Fibroblast of lung (primary cell): ENCODE results near the gene ENPP4. TPM values are rescaled to one million over a fixed set of nuclear protein-coding genes. Genes with fewer than 3 reads are reported as not detected.
"Not testable (repeated sequence)": the region's sequence is repeated elsewhere in the genome, so short reads cannot be mapped to it uniquely, and the experiment has no call there.

Experiments used
- DNase-seq, 2 donors: peaks; one replicate each; pipeline versions ENCODE4 v3.0.0 to v3.0.0-alpha.2; 2010; ENCODE audit warnings: low read depth in 2 of 2
- H2AFZ ChIP-seq: 2 replicates; pipeline ENCODE4 v1.5.1; 2012; ENCODE audit warnings: low read length, control low read depth, inconsistent platforms
- H3K27ac ChIP-seq: 2 replicates; pipeline ENCODE4 v1.5.1; 2011; ENCODE audit warnings: low read length, control low read depth; ENCODE audit not compliant: insufficient read depth
- H3K27me3 ChIP-seq: 2 replicates; pipeline ENCODE4 v1.5.1; 2011; ENCODE audit warnings: mild to moderate bottlenecking, low read length; ENCODE audit not compliant: control insufficient read depth, insufficient read depth
- H3K36me3 ChIP-seq: 2 replicates; pipeline ENCODE4 v1.5.1; 2011; ENCODE audit warnings: low read length; ENCODE audit not compliant: control insufficient read depth, insufficient read depth
- H3K4me1 ChIP-seq: 2 replicates; pipeline ENCODE4 v1.5.1; 2011; ENCODE audit warnings: low read length; ENCODE audit not compliant: control insufficient read depth, insufficient read depth; ENCODE audit errors: extremely low read depth
- H3K4me2 ChIP-seq: 2 replicates; pipeline ENCODE4 v1.5.1; 2011; ENCODE audit warnings: low read length, control low read depth; ENCODE audit not compliant: insufficient read depth; ENCODE audit errors: extremely low read depth
- H3K4me3 ChIP-seq, 4 experiments: fragments of 200-600 bp in 1 of 4; sonication (generic) in 1 of 4; replicated peaks in 1 of 4; 2 replicates each; pipeline ENCODE4 v1.5.1; 2011 to 2016; ENCODE audit warnings: low read length in 4 of 4, low read depth in 3 of 4, mild to moderate bottlenecking in 3 of 4, control low read depth in 2 of 4, inconsistent platforms in 1 of 4, mixed read lengths in 1 of 4; ENCODE audit not compliant: insufficient read depth in 1 of 4; ENCODE audit errors: control extremely low read depth in 1 of 4
- H3K79me2 ChIP-seq: 2 replicates; pipeline ENCODE4 v1.5.1; 2012; ENCODE audit warnings: mild to moderate bottlenecking, low read length, inconsistent platforms; ENCODE audit not compliant: control insufficient read depth, insufficient read depth
- H3K9ac ChIP-seq: 2 replicates; pipeline ENCODE4 v1.5.1; 2011; ENCODE audit warnings: mild to moderate bottlenecking, low read length, control low read depth; ENCODE audit not compliant: insufficient read depth
- H3K9me3 ChIP-seq: 2 replicates; pipeline ENCODE4 v1.5.1; 2012; ENCODE audit warnings: low read depth, low read length; ENCODE audit not compliant: control insufficient read depth, insufficient read depth
- H4K20me1 ChIP-seq: 2 replicates; pipeline ENCODE4 v1.5.1; 2011; ENCODE audit warnings: low read length; ENCODE audit not compliant: control insufficient read depth, insufficient read depth; ENCODE audit errors: extremely low read depth
- EZH2 ChIP-seq: IDR thresholded peaks from 2 replicates; pipeline ENCODE4 v1.5.1; 2012; ENCODE audit warnings: low read length, control low read depth, mild to moderate bottlenecking; ENCODE audit errors: missing control alignments
- polyA plus RNA-seq, 2 donors: library from polyadenylated mRNA; depleted of rRNA in 1 of 2; stranded (reverse) in 1 of 2; unstranded in 1 of 2; fragments of >200 nt; gene quantifications; 2 replicates each; pipeline ENCODE4 v1.2.1, GENCODE V29; 2011 to 2012; ENCODE audit warnings: missing spikeins in 1 of 2
- total RNA-seq: library from RNA; depleted of rRNA; stranded (reverse); fragments of >200 nt; gene quantifications from 2 replicates; pipeline ENCODE4 v1.2.1, GENCODE V29; 2014
- TF ChIP-seq, protein P1 (sequence below), 2 donors: IDR thresholded peaks in 1 of 2; conservative IDR thresholded peaks in 1 of 2; 1 replicate in 1 of 2; 2 replicates in 1 of 2; pipeline ENCODE4 v1.5.1; 2011 to 2012; ENCODE audit warnings: low read length in 2 of 2, control low read depth in 1 of 2, inconsistent platforms in 1 of 2, low read depth in 1 of 2, mild to moderate bottlenecking in 1 of 2

Gene ENPP4
- total and polyA plus RNA-seq, 2 donors (not counting 1 experiment from before 2014, with no cell fraction given): 2.7 to 4.0 TPM

DNA sequence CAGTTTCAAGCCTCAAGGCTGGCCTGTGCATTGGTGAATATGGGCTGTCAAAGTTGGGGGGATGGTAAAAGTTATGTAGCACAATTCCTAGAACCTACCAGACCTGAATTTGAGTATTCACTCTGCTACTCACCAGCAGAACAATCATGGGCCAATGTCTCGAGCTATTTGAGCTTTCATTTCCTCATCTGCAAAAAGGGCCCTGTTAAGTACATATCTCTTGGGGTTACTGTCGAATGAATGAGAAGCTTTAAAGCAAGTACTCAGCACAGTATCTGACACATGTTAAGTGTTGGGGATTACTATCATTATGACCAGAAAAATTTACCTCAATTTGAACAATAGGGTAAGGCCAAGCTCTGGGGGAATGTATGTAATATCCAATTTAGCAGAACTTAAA, 13.5 kb upstream of the ENPP4 start:
- Histone ChIP-seq H4K20me1 (no peaks in the 10 kb centered on the region), H3K36me3 (no peaks in the 10 kb centered on the region), H3K27me3 (no peaks in the 10 kb centered on the region), H3K79me2 (no peaks in the 10 kb centered on the region), H3K9me3 (no peaks in the 10 kb centered on the region), H3K9ac (no peak overlapping the region), H3K4me1 (no peaks in the 10 kb centered on the region), H3K27ac (no peak overlapping the region), H3K4me3 (no peak overlapping the region), H2AFZ (no peak overlapping the region), H3K4me2 (no peak overlapping the region)
- DNase-seq: no peak
- TF ChIP-seq, protein P1, sequence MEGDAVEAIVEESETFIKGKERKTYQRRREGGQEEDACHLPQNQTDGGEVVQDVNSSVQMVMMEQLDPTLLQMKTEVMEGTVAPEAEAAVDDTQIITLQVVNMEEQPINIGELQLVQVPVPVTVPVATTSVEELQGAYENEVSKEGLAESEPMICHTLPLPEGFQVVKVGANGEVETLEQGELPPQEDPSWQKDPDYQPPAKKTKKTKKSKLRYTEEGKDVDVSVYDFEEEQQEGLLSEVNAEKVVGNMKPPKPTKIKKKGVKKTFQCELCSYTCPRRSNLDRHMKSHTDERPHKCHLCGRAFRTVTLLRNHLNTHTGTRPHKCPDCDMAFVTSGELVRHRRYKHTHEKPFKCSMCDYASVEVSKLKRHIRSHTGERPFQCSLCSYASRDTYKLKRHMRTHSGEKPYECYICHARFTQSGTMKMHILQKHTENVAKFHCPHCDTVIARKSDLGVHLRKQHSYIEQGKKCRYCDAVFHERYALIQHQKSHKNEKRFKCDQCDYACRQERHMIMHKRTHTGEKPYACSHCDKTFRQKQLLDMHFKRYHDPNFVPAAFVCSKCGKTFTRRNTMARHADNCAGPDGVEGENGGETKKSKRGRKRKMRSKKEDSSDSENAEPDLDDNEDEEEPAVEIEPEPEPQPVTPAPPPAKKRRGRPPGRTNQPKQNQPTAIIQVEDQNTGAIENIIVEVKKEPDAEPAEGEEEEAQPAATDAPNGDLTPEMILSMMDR (conservative IDR thresholded peaks at IDR 0.05 in 1 of 2, IDR thresholded peaks at IDR 0.05 in 1 of 2; ENCODE audit: low read depth in 1 of 2, low read length in 2 of 2): no peak
- TF ChIP-seq EZH2: no peak

DNA sequence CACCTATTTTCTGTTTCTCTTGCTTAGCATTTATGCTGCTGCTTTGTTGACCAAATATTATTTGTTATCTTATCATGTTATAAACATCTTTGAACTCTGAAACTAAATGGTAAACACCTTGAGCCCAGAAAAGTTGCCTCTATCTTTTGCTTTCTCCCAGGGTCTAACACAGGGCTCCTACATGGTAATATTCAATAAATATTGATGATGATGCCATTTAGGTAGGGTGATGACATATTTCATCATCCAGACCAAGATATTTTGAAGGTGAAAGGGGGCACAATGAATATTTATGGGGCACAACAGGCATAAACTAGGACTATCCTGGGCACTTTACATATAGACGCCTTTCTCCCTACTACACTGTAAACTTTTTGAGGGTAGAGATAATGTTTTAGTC, 11.6 kb upstream of the ENPP4 start:
- no peaks in the 10 kb centered on the region for H3K27me3 ChIP-seq
- H3K27ac ChIP-seq: no peak overlapping the region
- H3K36me3 ChIP-seq: no peaks in the 10 kb centered on the region
- H2AFZ ChIP-seq: no peak overlapping the region
- H3K4me2 ChIP-seq: no peak overlapping the region
- TF ChIP-seq EZH2: no peak
- TF ChIP-seq, protein P1 (conservative IDR thresholded peaks at IDR 0.05 in 1 of 2, IDR thresholded peaks at IDR 0.05 in 1 of 2; ENCODE audit: low read depth in 1 of 2, low read length in 2 of 2): no peak
- DNase-seq: no peak
- no peaks in the 10 kb centered on the region for H3K4me1 ChIP-seq
- no peaks in the 10 kb centered on the region for H3K9me3 ChIP-seq
- H3K4me3 ChIP-seq: no peak overlapping the region
- H3K79me2 ChIP-seq: no peaks in the 10 kb centered on the region
- H3K9ac ChIP-seq: no peak overlapping the region
- H4K20me1 ChIP-seq: no peaks in the 10 kb centered on the region

DNA sequence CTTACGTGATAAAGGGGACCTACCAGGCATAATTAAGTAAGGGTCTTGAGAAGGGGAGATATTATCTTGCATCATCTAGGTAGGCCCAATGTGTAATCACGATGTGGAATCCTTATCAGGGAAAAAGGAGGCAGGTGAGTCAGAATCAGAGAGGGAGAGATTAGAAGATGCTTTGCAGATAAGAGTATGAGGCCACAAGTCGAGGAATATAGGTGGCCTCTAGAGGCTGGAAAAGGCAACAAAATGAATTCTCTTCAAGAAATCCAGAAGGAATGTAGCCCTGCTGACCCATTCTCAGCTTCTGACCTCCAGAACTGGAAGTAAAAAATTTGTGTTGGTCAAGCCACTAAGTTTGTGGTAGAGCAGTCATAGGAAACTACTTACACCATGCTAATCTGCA, 11.0 kb upstream of the ENPP4 start:
- Histone ChIP-seq H2AFZ (no peak overlapping the region), H3K27ac (no peak overlapping the region), H3K4me2 (no peak overlapping the region), H3K9me3 (no peaks in the 10 kb centered on the region), H3K27me3 (no peaks in the 10 kb centered on the region), H4K20me1 (no peaks in the 10 kb centered on the region), H3K79me2 (no peaks in the 10 kb centered on the region), H3K4me1 (no peaks in the 10 kb centered on the region), H3K4me3 (no peak overlapping the region), H3K36me3 (no peaks in the 10 kb centered on the region), H3K9ac (no peak overlapping the region)
- TF ChIP-seq, protein P1 (conservative IDR thresholded peaks at IDR 0.05 in 1 of 2, IDR thresholded peaks at IDR 0.05 in 1 of 2; ENCODE audit: low read depth in 1 of 2, low read length in 2 of 2): no peak
- TF ChIP-seq EZH2: no peak
- DNase-seq: no peak

DNA sequence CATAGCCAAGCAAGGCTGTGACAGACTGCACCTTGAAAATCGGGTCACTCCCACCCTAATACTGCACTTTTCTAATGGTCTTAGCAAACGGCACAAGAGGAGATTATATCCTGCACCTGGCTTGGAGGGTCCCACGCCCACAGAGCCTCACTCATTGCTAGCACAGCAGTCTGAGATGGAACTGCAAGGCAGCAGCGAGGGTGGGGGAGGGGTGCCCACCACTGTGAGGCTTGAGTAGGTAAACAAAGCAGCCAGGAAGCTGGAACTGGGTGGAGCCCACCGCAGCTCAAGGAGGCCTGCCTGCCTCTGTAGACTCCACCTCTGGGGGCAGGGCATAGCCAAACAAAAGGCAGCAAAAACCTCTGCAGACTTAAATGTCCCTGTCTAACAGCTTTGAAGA, 10.1 kb upstream of the ENPP4 start:
- not testable (repeated sequence) for H3K9ac ChIP-seq, H3K4me3 ChIP-seq, H3K9me3 ChIP-seq, H3K4me2 ChIP-seq, H2AFZ ChIP-seq, DNase-seq, H4K20me1 ChIP-seq, H3K27me3 ChIP-seq, H3K4me1 ChIP-seq, H3K27ac ChIP-seq, H3K36me3 ChIP-seq, H3K79me2 ChIP-seq
